Kidney capillary endothelial cell (primary cell): ENCODE results near the gene HMX1.

Experiments
- DNase-seq: peaks from one replicate; pipeline ENCODE4 v3.0.0-alpha.2; 2018; ENCODE audit warnings: low spot score

Gene HMX1

GRCh38 chr4:8868321-8869001, 3.2 kb downstream of the HMX1 start:
- DNase-seq = no peak

GRCh38 chr4:8867624-8868320, 3.9 kb downstream of the HMX1 start:
- DNase-seq = no peak

GRCh38 chr4:8866828-8867623, 4.6 kb downstream of the HMX1 start:
- no peak for DNase-seq

GRCh38 chr4:8866421-8866820, 5.2 kb downstream of the HMX1 start:
- no peak for DNase-seq

GRCh38 chr4:8865681-8866310, 5.8 kb downstream of the HMX1 start:
- no peak for DNase-seq

- no peak for DNase-seq
Measured at GRCh38 chr4:8864912-8865680, 6.5 kb downstream of the HMX1 start.

GRCh38 chr4:8863686-8864682, 7.7 kb downstream of the HMX1 start:
- no peak for DNase-seq

- no peak for DNase-seq
Measured at GRCh38 chr4:8862800-8863685, 8.6 kb downstream of the HMX1 start.

- no peak for DNase-seq
Measured at GRCh38 chr4:8862334-8862733, 9.3 kb downstream of the HMX1 start.

GRCh38 chr4:8861576-8862295, 9.9 kb downstream of the HMX1 start:
- no peak for DNase-seq

GRCh38 chr4:8860892-8861575, 10.6 kb downstream of the HMX1 start:
- no peak for DNase-seq

- DNase-seq = no peak
Measured at GRCh38 chr4:8860096-8860891, 11.3 kb downstream of the HMX1 start.

- DNase-seq = no peak
Measured at GRCh38 chr4:8859550-8860095, 12.0 kb downstream of the HMX1 start.

- no peak for DNase-seq
Measured at GRCh38 chr4:8858701-8859210, 12.9 kb downstream of the HMX1 start.

- DNase-seq = no peak
Measured at GRCh38 chr4:8857766-8858700, 13.6 kb downstream of the HMX1 start.
